Measurements from ENCODE around the gene ZFAND6.

The ZFAND6 gene

GRCh38 chr15:80170596-80170995 is 111.1 kb downstream of the ZFAND6 start:
- DNase-seq (ENCODE audit: low read depth in 2 of 2), result no peak

- no peak for DNase-seq (ENCODE audit: low read depth in 2 of 2)
Observed at GRCh38 chr15:80171787-80172186, 112.3 kb downstream of the ZFAND6 start.

GRCh38 chr15:80172401-80172800 is 112.9 kb downstream of the ZFAND6 start:
- no peak for DNase-seq (ENCODE audit: low read depth in 2 of 2)

- peak in 1 of 2 donors; percentile 35 for DNase-seq (ENCODE audit: low read depth in 2 of 2)
Observed at GRCh38 chr15:80173022-80173759, 113.7 kb downstream of the ZFAND6 start.

- no peak for DNase-seq (ENCODE audit: low read depth in 2 of 2)
Observed at GRCh38 chr15:80174017-80174746, 114.7 kb downstream of the ZFAND6 start.

- DNase-seq (ENCODE audit: low read depth in 2 of 2), result no peak
Observed at GRCh38 chr15:80175436-80175835, 116.0 kb downstream of the ZFAND6 start.

- DNase-seq (ENCODE audit: low read depth in 2 of 2), result no peak
Observed at GRCh38 chr15:80176443-80176842, 117.0 kb downstream of the ZFAND6 start.

GRCh38 chr15:80177156-80177555 is 117.7 kb downstream of the ZFAND6 start:
- DNase-seq (ENCODE audit: low read depth in 2 of 2), result no peak

- DNase-seq (ENCODE audit: low read depth in 2 of 2), result no peak
Observed at GRCh38 chr15:80179025-80179759, 119.7 kb downstream of the ZFAND6 start.

GRCh38 chr15:80179935-80180334 is 120.5 kb downstream of the ZFAND6 start:
- DNase-seq (ENCODE audit: low read depth in 2 of 2), result no peak

GRCh38 chr15:80180468-80180867 is 121.0 kb downstream of the ZFAND6 start:
- DNase-seq (ENCODE audit: low read depth in 2 of 2), result no peak

GRCh38 chr15:80180986-80181385 is 121.5 kb downstream of the ZFAND6 start:
- no peak for DNase-seq (ENCODE audit: low read depth in 2 of 2)

- DNase-seq (ENCODE audit: low read depth in 2 of 2), result no peak
Observed at GRCh38 chr15:80182611-80183261, 123.3 kb downstream of the ZFAND6 start.

GRCh38 chr15:80183306-80183705 is 123.8 kb downstream of the ZFAND6 start:
- DNase-seq (ENCODE audit: low read depth in 2 of 2), result no peak

- no peak for DNase-seq (ENCODE audit: low read depth in 2 of 2)
Observed at GRCh38 chr15:80183886-80184285, 124.4 kb downstream of the ZFAND6 start.

GRCh38 chr15:80184554-80184953 is 125.1 kb downstream of the ZFAND6 start:
- no peak for DNase-seq (ENCODE audit: low read depth in 2 of 2)

- DNase-seq (ENCODE audit: low read depth in 2 of 2), result no peak
Observed at GRCh38 chr15:80185152-80185551, 125.7 kb downstream of the ZFAND6 start.

- DNase-seq (ENCODE audit: low read depth in 2 of 2), result no peak
Observed at GRCh38 chr15:80186066-80186465, 126.6 kb downstream of the ZFAND6 start.

GRCh38 chr15:80186597-80186996 is 127.1 kb downstream of the ZFAND6 start:
- no peak for DNase-seq (ENCODE audit: low read depth in 2 of 2)

Measured in stimulated activated CD8-positive, alpha-beta memory T cell treated with anti-CD3 and anti-CD28 coated beads, Interleukin-15, amount 100 ng/mL, for 4 hours (primary cell).